Fibroblast of mammary gland (primary cell): ENCODE data around the gene FA2H.

Experiments used
- DNase-seq: peaks from one replicate; pipeline ENCODE4 v3.0.0-alpha.2; 2010; ENCODE audit warnings: low read depth
- H3K4me3 ChIP-seq: 2 replicates; pipeline ENCODE4 v1.5.1; 2011; ENCODE audit warnings: low read depth, mild to moderate bottlenecking, low read length, moderate library complexity; ENCODE audit not compliant: control insufficient read depth
- CTCF ChIP-seq: conservative IDR thresholded peaks from 2 replicates; pipeline ENCODE4 v1.5.1; 2011; ENCODE audit warnings: low read depth, low read length, inconsistent platforms; ENCODE audit not compliant: control insufficient read depth, insufficient read depth

FA2H gene

GRCh38 chr16:74752756-74753155, 21.9 kb downstream of the FA2H start:
- no peak for DNase-seq
- no peak for TF ChIP-seq CTCF
- H3K4me3 ChIP-seq, result no peak overlapping the region

- H3K4me3 ChIP-seq, result no peak overlapping the region
- TF ChIP-seq CTCF, result no peak
- DNase-seq, result no peak
Measured at GRCh38 chr16:74752258-74752657, 22.4 kb downstream of the FA2H start.

GRCh38 chr16:74751658-74752057, 23.0 kb downstream of the FA2H start:
- TF ChIP-seq CTCF, result no peak
- DNase-seq, result no peak
- H3K4me3 ChIP-seq, result no peak overlapping the region

- no peak overlapping the region for H3K4me3 ChIP-seq
- DNase-seq, result no peak
- no peak for TF ChIP-seq CTCF
Measured at GRCh38 chr16:74749291-74750055, 25.1 kb downstream of the FA2H start.

GRCh38 chr16:74748616-74749026, 26.0 kb downstream of the FA2H start:
- no peak for TF ChIP-seq CTCF
- H3K4me3 ChIP-seq, result no peak overlapping the region

GRCh38 chr16:74747716-74748615, 26.7 kb downstream of the FA2H start:
- no peak for TF ChIP-seq CTCF
- DNase-seq, result no peak
- H3K4me3 ChIP-seq, result no peak overlapping the region

More at GRCh38 chr16:74748616-74749026, 26.0 kb downstream of the FA2H start:
- DNase-seq, result no peak
